HG02571 (cell line): ENCODE data around the gene TMEM231.
"Not testable (repeated sequence)": the region's sequence is repeated elsewhere in the genome, so short reads cannot be mapped to it uniquely, and the experiment has no call there.

Experiments
- ATAC-seq: cut with Tn5 transposase; IDR thresholded peaks from one replicate; pipeline ENCODE4 v1.9.1; 2021; ENCODE audit warnings: mild to moderate bottlenecking, moderate library complexity; ENCODE audit not compliant: unreplicated experiment

The TMEM231 gene

DNA sequence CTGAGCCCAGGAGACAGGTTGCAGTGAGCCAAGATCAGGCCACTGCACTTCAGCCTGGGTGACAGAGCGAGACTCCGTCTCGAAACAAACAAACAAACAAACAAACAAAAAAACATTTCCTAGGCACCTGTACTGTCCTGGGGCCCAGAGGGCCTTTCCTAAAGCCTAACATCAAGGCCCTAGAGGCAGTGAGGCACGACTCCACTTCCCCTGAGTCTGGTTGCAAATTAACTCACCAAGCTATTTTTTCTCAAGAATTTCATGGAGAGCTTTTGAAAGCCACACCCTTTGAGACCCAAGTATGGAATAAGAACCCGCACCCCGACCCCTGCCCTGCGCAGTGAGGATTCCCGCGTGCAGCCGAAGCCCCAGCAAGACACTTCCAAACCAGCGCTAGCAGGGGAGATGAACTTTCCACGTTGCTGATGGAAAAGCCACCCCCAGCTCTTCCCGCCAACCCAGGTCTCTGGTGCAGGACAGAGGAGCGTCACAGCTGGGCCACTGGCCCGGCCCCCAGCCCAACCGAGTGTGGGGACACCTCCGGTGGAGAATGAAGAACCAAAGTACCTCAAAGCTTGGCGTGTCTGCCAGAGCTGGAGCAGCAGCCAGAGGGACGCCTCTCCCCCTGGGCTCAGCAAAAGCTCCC lies 21.4 kb downstream of the TMEM231 start:
- ATAC-seq = no peak

GRCh38 chr16:75532791-75533190 lies 23.3 kb downstream of the TMEM231 start:
- ATAC-seq = no peak

GRCh38 chr16:75532142-75532765 lies 23.8 kb downstream of the TMEM231 start:
- no peak for ATAC-seq

GRCh38 chr16:75529959-75530358 lies 26.1 kb downstream of the TMEM231 start:
- ATAC-seq = no peak

DNA sequence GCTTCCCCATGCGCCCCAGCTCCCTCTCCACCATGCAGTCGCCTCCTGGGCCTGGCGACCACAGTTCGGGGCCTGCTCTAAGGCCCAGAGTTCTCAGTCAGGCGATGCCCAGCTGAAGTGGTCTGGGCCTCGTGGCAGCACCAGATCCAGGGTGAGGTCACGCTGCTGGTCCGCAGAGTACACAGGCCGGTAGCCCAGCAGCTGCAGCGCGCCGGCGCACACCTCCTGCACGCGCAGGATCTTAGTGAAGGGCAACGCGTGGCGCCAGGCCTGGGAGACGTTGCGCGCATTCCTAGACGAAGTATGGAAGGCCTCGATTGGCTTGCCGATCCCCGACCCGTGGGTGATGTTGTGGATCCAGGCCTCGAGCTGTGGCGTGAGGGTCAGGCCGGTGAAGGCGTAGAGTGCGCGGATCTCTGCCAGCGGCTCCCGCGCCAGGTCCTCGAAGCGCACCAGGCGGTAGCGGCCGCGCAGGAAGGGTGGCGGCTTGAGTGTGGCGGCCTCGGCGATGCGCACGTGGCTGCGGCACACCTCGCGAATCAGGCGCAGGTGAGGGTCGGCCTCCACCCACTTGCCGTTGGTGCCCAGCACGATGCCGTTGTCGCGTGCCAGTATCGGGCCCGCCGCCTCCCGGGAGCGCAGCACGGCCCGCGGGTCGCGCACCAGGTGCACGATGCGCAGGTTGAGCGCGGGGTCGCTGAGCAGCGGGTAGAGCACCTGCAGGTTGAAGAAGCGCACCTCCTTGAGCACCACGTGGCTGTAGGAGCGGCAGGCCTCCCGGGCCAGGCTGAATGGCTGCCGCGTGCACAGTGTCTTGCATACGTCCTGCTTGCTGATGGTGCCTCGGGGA lies 26.8 kb downstream of the TMEM231 start:
- ATAC-seq = no peak

DNA sequence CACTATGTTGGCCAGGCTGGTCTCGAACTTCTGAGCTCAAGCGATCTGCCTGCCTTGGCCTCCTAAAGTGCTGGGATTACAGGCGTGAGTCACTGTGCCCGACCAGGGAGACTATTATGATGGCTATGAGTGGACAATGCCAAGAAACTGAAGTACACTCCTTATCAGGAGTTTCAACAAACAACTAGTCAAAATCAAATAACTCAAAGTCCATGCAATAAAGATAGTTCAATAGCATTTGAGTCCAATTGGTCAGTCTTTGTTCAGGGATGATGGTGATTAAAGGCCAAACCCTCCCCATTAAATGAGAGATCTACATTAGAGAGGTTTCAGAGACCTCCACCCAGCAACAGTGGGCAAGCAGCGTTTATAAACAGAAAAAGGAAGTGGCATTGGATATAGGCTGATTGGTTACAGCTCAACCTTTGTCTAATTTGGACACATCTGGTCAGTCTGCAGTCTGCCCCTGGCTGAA lies 28.2 kb downstream of the TMEM231 start:
- ATAC-seq = no peak

- no peak for ATAC-seq
Observed at GRCh38 chr16:75526032-75526790, 29.8 kb downstream of the TMEM231 start.

GRCh38 chr16:75519175-75519574 lies 36.9 kb downstream of the TMEM231 start:
- ATAC-seq = no peak

DNA sequence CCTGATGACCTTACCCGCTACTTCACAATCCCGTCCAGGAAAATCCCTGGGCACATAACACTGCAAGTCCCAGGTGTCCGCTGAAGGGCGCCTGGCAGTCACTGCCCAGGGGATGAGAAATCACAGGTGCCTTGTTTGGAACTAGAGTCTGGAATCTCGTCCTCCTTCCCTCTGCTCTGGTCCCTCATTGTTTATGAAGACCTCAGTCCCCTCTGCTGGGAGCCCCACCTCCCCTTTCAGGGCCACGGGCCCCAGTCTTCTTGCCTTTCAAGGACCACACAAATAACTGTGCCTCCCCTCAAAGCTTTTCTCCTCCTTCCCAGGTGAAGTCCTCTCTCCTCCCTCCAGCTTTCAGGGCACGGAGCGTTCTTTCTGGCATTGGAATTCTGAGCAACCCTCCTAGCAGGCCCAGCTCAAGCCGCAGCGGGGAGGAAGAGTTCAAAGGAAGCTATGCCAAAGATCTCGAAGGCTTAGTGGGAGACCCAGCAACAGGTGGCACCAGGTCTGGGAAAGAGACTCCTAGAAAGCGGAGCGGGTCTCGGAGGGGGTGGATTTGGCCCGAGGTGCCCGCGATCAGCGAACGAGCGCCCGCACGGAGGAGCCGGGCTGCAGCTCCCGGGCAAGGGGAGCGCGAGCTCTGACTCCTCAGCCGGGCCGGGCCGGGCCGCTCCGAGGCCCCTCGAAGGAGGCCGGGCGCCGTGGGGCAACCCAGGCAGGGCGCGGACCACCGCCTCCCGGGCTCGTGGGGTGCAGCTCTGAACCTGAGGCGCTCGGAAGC lies 39.7 kb downstream of the TMEM231 start:
- ATAC-seq = peak; percentile 15

DNA sequence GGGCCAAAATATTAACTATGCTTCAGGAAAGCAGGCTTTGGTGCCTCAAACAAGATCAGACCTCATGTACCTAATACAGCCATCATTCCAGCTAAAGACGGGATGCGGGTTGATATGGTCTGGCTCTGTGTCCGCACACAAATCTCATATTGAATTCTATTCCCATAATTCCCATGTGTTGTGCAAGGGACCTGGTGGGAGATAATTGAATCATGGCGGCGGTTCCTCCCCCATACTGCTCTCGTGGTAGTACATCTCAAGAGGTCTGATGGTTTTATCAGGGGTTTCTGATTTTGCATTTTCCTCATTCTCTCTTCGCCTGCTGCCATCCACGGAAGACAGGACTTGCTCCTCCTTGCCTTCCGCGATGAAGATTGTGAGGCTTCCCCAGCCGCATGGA lies 41.8 kb downstream of the TMEM231 start:
- no peak for ATAC-seq

DNA sequence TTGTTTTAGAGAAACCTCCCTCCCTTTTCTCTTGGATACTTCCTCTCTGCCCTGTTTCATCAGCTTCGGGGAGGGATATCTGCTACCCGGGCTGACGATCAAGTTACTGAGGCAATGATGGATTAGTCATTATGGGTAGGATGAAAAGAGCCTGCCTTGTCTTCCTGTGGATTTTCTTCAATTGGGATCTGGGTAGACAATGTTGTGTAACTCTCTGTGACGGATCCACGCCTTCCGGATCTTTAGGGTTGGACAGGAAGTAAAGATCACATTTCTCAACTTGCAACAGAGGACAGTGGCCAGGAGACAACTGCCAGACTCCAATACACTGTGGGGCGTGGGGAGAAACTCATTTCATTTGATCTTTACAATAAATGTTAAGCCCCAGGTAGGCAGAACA lies 49.5 kb downstream of the TMEM231 start:
- no peak for ATAC-seq

- no peak for ATAC-seq
Observed at GRCh38 chr16:75506107-75506506, 49.9 kb downstream of the TMEM231 start.

GRCh38 chr16:75503801-75504200 lies 52.3 kb downstream of the TMEM231 start:
- no peak for ATAC-seq

DNA sequence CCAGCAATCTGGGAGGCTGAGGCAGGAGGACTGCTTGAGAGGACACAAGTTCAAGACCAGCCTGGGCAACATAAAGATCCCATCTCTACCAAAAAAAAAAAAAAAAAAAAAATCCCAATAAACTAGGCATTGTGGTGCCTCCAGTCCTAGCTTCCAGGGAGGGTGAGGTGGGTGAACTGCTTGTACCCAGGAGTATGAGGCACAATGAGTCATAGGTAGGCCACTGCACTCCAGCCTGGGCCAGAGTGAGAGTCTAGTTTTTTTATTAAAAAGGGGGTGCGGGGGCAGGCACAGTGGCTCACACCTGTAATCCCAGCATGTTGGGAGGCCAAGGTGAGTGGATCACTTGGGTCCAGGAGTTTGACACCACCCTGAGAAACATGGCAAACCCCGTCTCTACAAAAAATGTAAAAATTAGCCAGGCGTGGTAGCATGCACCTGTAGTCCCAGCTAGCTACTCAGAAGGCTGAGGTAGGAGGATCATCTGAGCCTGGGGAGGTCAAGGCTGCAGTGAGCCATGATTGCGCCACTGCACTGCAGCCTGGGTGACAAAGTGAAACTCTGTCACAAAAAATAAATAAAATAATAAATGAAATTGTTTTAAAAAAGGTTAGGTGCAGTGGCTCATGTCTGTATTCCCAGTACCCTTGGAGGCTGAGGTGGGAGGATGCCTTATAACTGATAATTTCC lies 53.0 kb downstream of the TMEM231 start:
- ATAC-seq = no peak

- ATAC-seq = not testable (repeated sequence)
Observed at GRCh38 chr16:75501820-75502219, 54.2 kb downstream of the TMEM231 start.

- no peak for ATAC-seq
Observed at GRCh38 chr16:75501359-75501758, 54.7 kb downstream of the TMEM231 start.

DNA sequence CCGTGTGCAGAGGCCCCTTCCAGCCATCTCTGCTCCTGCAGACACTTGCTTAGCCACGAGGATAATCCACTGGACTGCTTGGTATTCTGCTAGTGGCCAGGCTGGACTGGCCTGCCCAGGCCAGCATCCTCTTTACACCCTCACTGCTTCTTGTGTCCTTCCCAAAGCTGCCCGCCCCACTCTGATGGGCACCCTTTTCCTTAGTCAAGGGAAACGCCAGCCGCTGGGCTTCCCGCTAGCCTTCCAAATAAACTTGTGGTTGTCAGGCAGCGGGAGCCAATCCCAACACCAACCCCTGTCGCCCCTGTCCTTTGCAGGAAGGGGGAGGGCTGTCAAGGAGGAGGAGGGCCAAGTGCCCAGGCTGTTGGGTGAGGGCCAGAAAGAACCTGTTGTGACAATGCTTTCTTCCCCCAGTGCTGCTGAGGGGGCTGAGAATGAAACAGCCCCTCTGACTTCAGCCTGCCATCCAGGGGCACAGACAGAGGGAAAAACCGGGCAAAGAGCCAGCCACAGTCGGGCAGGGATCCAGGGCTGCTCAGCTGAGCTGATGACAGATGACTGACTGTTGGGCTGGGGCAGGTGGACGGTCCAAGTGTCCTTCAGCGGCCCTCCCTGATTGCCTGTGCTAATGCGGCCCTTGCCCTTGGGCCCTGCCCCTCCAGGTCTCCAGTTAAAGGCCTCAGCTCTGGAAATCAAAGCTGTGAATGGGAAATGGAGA lies 57.3 kb downstream of the TMEM231 start:
- not testable (repeated sequence) for ATAC-seq

- ATAC-seq = no peak
Observed at GRCh38 chr16:75497558-75497957, 58.5 kb downstream of the TMEM231 start.

DNA sequence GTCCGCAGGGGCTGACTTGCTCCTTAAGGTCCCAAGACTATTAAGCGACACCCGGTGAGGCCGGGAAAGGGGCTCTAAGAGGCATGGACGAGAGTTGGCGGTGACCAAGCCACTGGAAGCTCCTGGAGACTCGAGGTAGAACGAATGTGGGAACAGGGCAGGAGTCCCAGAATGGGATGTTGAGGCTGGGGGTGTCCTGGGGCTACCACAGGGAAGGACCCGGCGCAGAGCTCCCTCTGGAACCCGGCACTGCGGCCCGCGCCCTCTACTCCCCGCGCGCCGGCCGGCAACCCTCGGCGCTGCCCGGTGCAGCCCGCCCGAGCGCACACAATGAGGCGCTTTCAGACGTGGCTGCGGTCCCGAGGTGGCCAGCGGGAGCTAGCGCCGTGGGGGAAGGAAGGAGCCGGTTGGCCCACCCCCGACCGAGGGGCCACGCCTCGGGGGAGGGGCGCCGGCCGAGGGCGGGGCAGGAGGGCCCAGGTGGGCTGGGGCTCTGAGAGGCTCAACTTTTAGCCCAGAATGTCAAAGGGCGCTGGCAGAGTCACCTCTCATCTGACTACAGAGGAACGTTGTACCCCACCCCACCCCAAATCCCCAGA lies 60.9 kb downstream of the TMEM231 start, which contains the start of gene CHST6:
TSS of gene CHST6 (minus strand) at position 366 of the 599 bp plus-strand sequence. CDS start 15,613 bp downstream, outside the sequence.
- ATAC-seq = peak; percentile 55
